HepG2 (cell line): Measurements from ENCODE around the gene LIN28A. TPM values are rescaled to one million over a fixed set of nuclear protein-coding genes. Genes with fewer than 3 reads are reported as not detected.

Source experiments
- CEBPB ChIP-seq: IDR thresholded peaks from 2 replicates; pipeline ENCODE4 v1.6.1; 2011; ENCODE audit warnings: low read depth, low read length, improper control_type of control experiment, borderline replicate concordance
- E2F5 ChIP-seq: sonication (generic); formaldehyde crosslinking; conservative IDR thresholded peaks from 2 replicates; pipeline ENCODE4 v1.4.0; 2020; ENCODE audit warnings: missing genetic modification reagents
- EED ChIP-seq: sonication (generic); formaldehyde crosslinking; IDR thresholded peaks from 2 replicates; pipeline ENCODE4 v1.5.0; 2020; ENCODE audit warnings: mild to moderate bottlenecking, missing genetic modification reagents
- MTF1 ChIP-seq: sonication (generic); formaldehyde crosslinking; IDR thresholded peaks from 2 replicates; pipeline ENCODE4 v1.5.0; 2020; ENCODE audit warnings: missing genetic modification reagents
- NR3C1 ChIP-seq: sonication (generic); formaldehyde crosslinking; IDR thresholded peaks from 2 replicates; pipeline ENCODE4 v1.4.0; 2020; ENCODE audit warnings: missing genetic modification reagents
- PAF1 ChIP-seq: IDR thresholded peaks from 2 replicates; pipeline ENCODE4 v1.6.1; 2016; ENCODE audit warnings: missing genetic modification reagents, missing compliant biosample characterization
- RAD21 ChIP-seq: fragments of 450-650 bp; formaldehyde crosslinking; IDR thresholded peaks from 2 replicates; pipeline ENCODE4 v1.5.0; 2020; ENCODE audit warnings: mild to moderate bottlenecking
- SKI ChIP-seq: fragments of 450-650 bp; IDR thresholded peaks from one replicate; pipeline ENCODE4 v1.6.1; 2018; ENCODE audit warnings: mild to moderate bottlenecking; ENCODE audit not compliant: partially characterized antibody
- SMC3 ChIP-seq: IDR thresholded peaks from 2 replicates; pipeline ENCODE4 v1.6.1; 2011; ENCODE audit warnings: low read length, improper control_type of control experiment
- TSC22D2 ChIP-seq: sonication (generic); formaldehyde crosslinking; IDR thresholded peaks from 2 replicates; pipeline ENCODE4 v1.5.1; 2020; ENCODE audit warnings: missing genetic modification reagents, mild to moderate bottlenecking, borderline replicate concordance
- ZBTB2 ChIP-seq: sonication (generic); formaldehyde crosslinking; IDR thresholded peaks from 2 replicates; pipeline ENCODE4 v1.8.0; 2022; ENCODE audit warnings: low read depth, missing genetic modification reagents
- ZBTB4 ChIP-seq: sonication (generic); formaldehyde crosslinking; IDR thresholded peaks from 2 replicates; pipeline ENCODE4 v1.4.0; 2020; ENCODE audit warnings: missing genetic modification reagents, mild to moderate bottlenecking, borderline replicate concordance
- ZNF343 ChIP-seq: sonication (generic); formaldehyde crosslinking; IDR thresholded peaks from 2 replicates; pipeline ENCODE4 v1.4.0; 2020; ENCODE audit warnings: mild to moderate bottlenecking, missing genetic modification reagents
- ZNF430 ChIP-seq: sonication (generic); formaldehyde crosslinking; IDR thresholded peaks from 2 replicates; pipeline ENCODE4 v1.9.0; 2021; ENCODE audit warnings: mild to moderate bottlenecking, missing genetic modification reagents
- ZNF441 ChIP-seq: sonication (generic); formaldehyde crosslinking; IDR thresholded peaks from 2 replicates; pipeline ENCODE4 v1.7.0; 2021; ENCODE audit warnings: missing genetic modification reagents, borderline replicate concordance
- ZNF646 ChIP-seq: sonication (generic); formaldehyde crosslinking; IDR thresholded peaks from 2 replicates; pipeline ENCODE4 v1.9.0; 2021; ENCODE audit warnings: mild to moderate bottlenecking, missing genetic modification reagents
- ZNF841 ChIP-seq: sonication (generic); formaldehyde crosslinking; IDR thresholded peaks from 2 replicates; pipeline ENCODE4 v1.8.1; 2023; ENCODE audit warnings: missing genetic modification reagents, borderline replicate concordance
- ZSCAN31 ChIP-seq: sonication (generic); formaldehyde crosslinking; IDR thresholded peaks from 2 replicates; pipeline ENCODE4 v1.5.0; 2020; ENCODE audit warnings: low read depth, mild to moderate bottlenecking, missing genetic modification reagents
- polyA plus RNA-seq, 8 experiments: library from polyadenylated mRNA; depleted of rRNA in 3 of 8; stranded (reverse) in 7 of 8; unstranded in 1 of 8; fragments of >200 nt; fragmentation: Illumina TruSeq in 4 of 8; extraction: Trizol in 4 of 8; gene quantifications; 2 replicates each; pipeline versions ENCODE4 v1.2.1 to v1.2.3, GENCODE V29; 2011 to 2016; ENCODE audit warnings: low read depth in 4 of 8, missing spikeins in 1 of 8, mixed read lengths in 1 of 8; ENCODE audit not compliant: insufficient read depth in 1 of 8
- total RNA-seq, 5 experiments: library from RNA; depleted of rRNA; stranded (reverse); fragments of >200 nt; fragmentation: Illumina TruSeq; extraction: Trizol; gene quantifications; 2 replicates each; pipeline ENCODE4 v1.2.3, GENCODE V29; 2016; ENCODE audit warnings: low read depth in 1 of 5

The LIN28A gene
- total and polyA plus RNA-seq, 2 of the 13 experiments (the other 11 are each of a cell fraction or from before 2014, with no cell fraction given), result not detected

GRCh38 chr1:26431979-26432695 is 21.5 kb downstream of the LIN28A start, which contains the start of gene DHDDS (continued):
- peak; percentile 69; the same call in 1 of the 2 replicates for TF ChIP-seq ZNF343 (CRISPR knock-in tag)
- peak; percentile 58 for TF ChIP-seq ZNF441 (CRISPR knock-in tag)
- TF ChIP-seq EED (CRISPR knock-in tag), result peak; percentile 64; the same call in 1 of the 2 replicates
- TF ChIP-seq TSC22D2 (CRISPR knock-in tag), result 0 out of 2 replicates have a peak, but pooled peaks have one; percentile 91
- no peak for TF ChIP-seq CEBPB
- TF ChIP-seq PAF1, result no peak
- no peak for TF ChIP-seq RAD21 (CRISPR knock-in tag)
- TF ChIP-seq ZNF430 (CRISPR knock-in tag), result peak; percentile 86
- TF ChIP-seq E2F5 (CRISPR knock-in tag), result peak; percentile 90
- TF ChIP-seq SMC3, result no peak
- no peak for TF ChIP-seq SKI
- peak; percentile 88; the same call in 1 of the 2 replicates for TF ChIP-seq ZBTB4 (CRISPR knock-in tag)
- peak; percentile 89 for TF ChIP-seq ZBTB2 (CRISPR knock-in tag)
- TF ChIP-seq ZSCAN31 (CRISPR knock-in tag), result peak; percentile 95
- 0 out of 2 replicates have a peak, but pooled peaks have one; percentile 53 for TF ChIP-seq MTF1 (CRISPR knock-in tag)
- peak; percentile 53; the same call in 1 of the 2 replicates for TF ChIP-seq ZNF841
- TF ChIP-seq NR3C1 (CRISPR knock-in tag), result no peak
- TF ChIP-seq ZNF646, result no peak
